Hepatocyte (in vitro differentiated cells): ENCODE results near the gene RIPK4. TPM values are rescaled to one million over a fixed set of nuclear protein-coding genes. Genes with fewer than 3 reads are reported as not detected.
A peak's percentile ranks its signal among the peaks of the same experiment; 100 is the strongest.

Source experiments
- DNase-seq: peaks from one replicate; pipeline ENCODE4 v3.0.0-alpha.2; 2016; ENCODE audit warnings: low spot score
- H2AFZ ChIP-seq: fragments of 200-600 bp; sonication (generic); 2 replicates; pipeline ENCODE4 v1.6.0; 2016; ENCODE audit warnings: antibody characterized with exemption, mild to moderate bottlenecking
- H3K27ac ChIP-seq: fragments of 200-600 bp; sonication (generic); 2 replicates; pipeline ENCODE4 v1.5.1; 2016; ENCODE audit warnings: mild to moderate bottlenecking
- H3K27me3 ChIP-seq: fragments of 200-600 bp; sonication (generic); 2 replicates; pipeline ENCODE4 v1.6.1; 2016
- H3K36me3 ChIP-seq: fragments of 200-600 bp; sonication (generic); replicated peaks from 2 replicates; pipeline ENCODE4 v1.5.1; 2016; ENCODE audit warnings: low read depth; ENCODE audit not compliant: insufficient read depth
- H3K4me1 ChIP-seq: fragments of 200-600 bp; sonication (generic); 2 replicates; pipeline ENCODE4 v1.5.1; 2016; ENCODE audit warnings: mild to moderate bottlenecking, moderate library complexity; ENCODE audit not compliant: insufficient read depth
- H3K4me2 ChIP-seq: fragments of 200-600 bp; sonication (generic); 2 replicates; pipeline ENCODE4 v1.6.0; 2016
- H3K4me3 ChIP-seq: fragments of 200-600 bp; sonication (generic); 2 replicates; pipeline ENCODE4 v1.5.1; 2016; ENCODE audit warnings: mild to moderate bottlenecking
- H3K79me2 ChIP-seq: fragments of 200-600 bp; sonication (generic); 2 replicates; pipeline ENCODE4 v1.6.0; 2017; ENCODE audit warnings: mild to moderate bottlenecking
- H3K9me2 ChIP-seq: fragments of 200-600 bp; sonication (generic); replicated peaks from 2 replicates; pipeline ENCODE4 v1.6.0; 2017; ENCODE audit warnings: mild to moderate bottlenecking; ENCODE audit not compliant: insufficient read depth
- H3K9me3 ChIP-seq: fragments of 200-600 bp; sonication (generic); 2 replicates; pipeline ENCODE4 v1.5.1; 2016; ENCODE audit warnings: low read depth, mild to moderate bottlenecking
- H4K20me1 ChIP-seq: fragments of 200-600 bp; sonication (generic); 2 replicates; pipeline ENCODE4 v1.6.0; 2016; ENCODE audit warnings: mild to moderate bottlenecking; ENCODE audit not compliant: insufficient read depth, poor library complexity, severe bottlenecking
- EZH2 ChIP-seq: fragments of 200-600 bp; sonication (generic); IDR thresholded peaks from 2 replicates; pipeline ENCODE4 v1.6.1; 2016; ENCODE audit warnings: antibody characterized with exemption, mild to moderate bottlenecking, borderline replicate concordance
- EZH2phosphoT487 ChIP-seq: fragments of 200-600 bp; sonication (generic); IDR thresholded peaks from one replicate; pipeline ENCODE4 v1.6.1; 2018; ENCODE audit warnings: antibody characterized with exemption, mild to moderate bottlenecking, low read depth, moderate library complexity; ENCODE audit not compliant: unreplicated experiment, severe bottlenecking
- WGBS: methylation state at CpG from one replicate; pipeline ENCODE4 v1.1.6; 2016; ENCODE audit warnings: low lambda C conversion rate; ENCODE audit errors: missing lambda C conversion rate; 5-methylcytosine and 5-hydroxymethylcytosine counted together
- polyA plus RNA-seq: library from polyadenylated mRNA; unstranded; fragments of >200 nt; fragmentation: Nextera tagmentation; extraction: Ambion mirVana; gene quantifications from 2 replicates; pipeline ENCODE4 v1.2.1, GENCODE V29; 2016
- total RNA-seq: library from RNA; depleted of rRNA; stranded (reverse); fragments of >200 nt; gene quantifications from 2 replicates; pipeline ENCODE4 v1.2.3, GENCODE V29; 2014
- TF ChIP-seq, protein P1 (sequence below): fragments of 200-600 bp; sonication (generic); IDR thresholded peaks from 2 replicates; pipeline ENCODE4 v1.5.1; 2016; ENCODE audit warnings: antibody characterized with exemption, mild to moderate bottlenecking; ENCODE audit not compliant: poor library complexity

The RIPK4 gene
- total and polyA plus RNA-seq, 2 experiments from 2014 or later, result 28.1 to 32.8 TPM

- DNase-seq, result peak; percentile 85
- H3K27ac ChIP-seq, result peak overlapping the region; percentile 88
- no peaks in the 10 kb centered on the region for H3K27me3 ChIP-seq
- WGBS, result 37% methylated on average over 18 of the region's 18 CpGs
- no peaks in the 10 kb centered on the region for H3K9me3 ChIP-seq
- peaks cover 29% of the 10 kb centered on the region for H3K4me1 ChIP-seq
- TF ChIP-seq EZH2 (no peak), EZH2phosphoT487 (no peak)
- TF ChIP-seq, protein P1, sequence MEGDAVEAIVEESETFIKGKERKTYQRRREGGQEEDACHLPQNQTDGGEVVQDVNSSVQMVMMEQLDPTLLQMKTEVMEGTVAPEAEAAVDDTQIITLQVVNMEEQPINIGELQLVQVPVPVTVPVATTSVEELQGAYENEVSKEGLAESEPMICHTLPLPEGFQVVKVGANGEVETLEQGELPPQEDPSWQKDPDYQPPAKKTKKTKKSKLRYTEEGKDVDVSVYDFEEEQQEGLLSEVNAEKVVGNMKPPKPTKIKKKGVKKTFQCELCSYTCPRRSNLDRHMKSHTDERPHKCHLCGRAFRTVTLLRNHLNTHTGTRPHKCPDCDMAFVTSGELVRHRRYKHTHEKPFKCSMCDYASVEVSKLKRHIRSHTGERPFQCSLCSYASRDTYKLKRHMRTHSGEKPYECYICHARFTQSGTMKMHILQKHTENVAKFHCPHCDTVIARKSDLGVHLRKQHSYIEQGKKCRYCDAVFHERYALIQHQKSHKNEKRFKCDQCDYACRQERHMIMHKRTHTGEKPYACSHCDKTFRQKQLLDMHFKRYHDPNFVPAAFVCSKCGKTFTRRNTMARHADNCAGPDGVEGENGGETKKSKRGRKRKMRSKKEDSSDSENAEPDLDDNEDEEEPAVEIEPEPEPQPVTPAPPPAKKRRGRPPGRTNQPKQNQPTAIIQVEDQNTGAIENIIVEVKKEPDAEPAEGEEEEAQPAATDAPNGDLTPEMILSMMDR, result no peak
- no peaks in the 10 kb centered on the region for H3K79me2 ChIP-seq
- no peaks in the 10 kb centered on the region for H3K36me3 ChIP-seq
- H3K4me3 ChIP-seq, result no peak overlapping the region
- no peak overlapping the region for H2AFZ ChIP-seq
- peak overlapping the region; percentile 52 for H3K4me2 ChIP-seq
- no peaks in the 10 kb centered on the region for H4K20me1 ChIP-seq
- H3K9me2 ChIP-seq, result no peaks in the 10 kb centered on the region
Observed at GRCh38 chr21:41783476-41784180, 16.8 kb upstream of the RIPK4 start.

- no peaks in the 10 kb centered on the region for H3K27me3 ChIP-seq
- whole genome bisulfite sequencing, result 88% methylated on average over 2 of the region's 2 CpGs
Observed at GRCh38 chr21:41781050-41781410, 14.2 kb upstream of the RIPK4 start.

GRCh38 chr21:41780337-41781049 is 13.6 kb upstream of the RIPK4 start:
- 84% methylated on average over 1 of the region's 1 CpG for WGBS
- Histone ChIP-seq H4K20me1 (no peaks in the 10 kb centered on the region), H3K27ac (no peak overlapping the region), H3K4me2 (no peak overlapping the region), H2AFZ (no peak overlapping the region), H3K9me2 (no peaks in the 10 kb centered on the region), H3K4me3 (no peak overlapping the region), H3K79me2 (no peaks in the 10 kb centered on the region), H3K36me3 (no peaks in the 10 kb centered on the region), H3K4me1 (peaks cover 27% of the 10 kb centered on the region), H3K27me3 (no peaks in the 10 kb centered on the region), H3K9me3 (no peaks in the 10 kb centered on the region)
- no peak for TF ChIP-seq EZH2
- TF ChIP-seq EZH2phosphoT487, result no peak
- TF ChIP-seq, protein P1, result no peak
- DNase-seq, result no peak

More at GRCh38 chr21:41781050-41781410, 14.2 kb upstream of the RIPK4 start:
- TF ChIP-seq EZH2phosphoT487, result no peak
- TF ChIP-seq, protein P1, result no peak
- no peak for TF ChIP-seq EZH2
- H3K9me2 ChIP-seq, result no peaks in the 10 kb centered on the region
- no peaks in the 10 kb centered on the region for H3K79me2 ChIP-seq
- no peaks in the 10 kb centered on the region for H4K20me1 ChIP-seq
- H3K4me2 ChIP-seq, result no peak overlapping the region
- H2AFZ ChIP-seq, result no peak overlapping the region
- DNase-seq, result no peak
- no peaks in the 10 kb centered on the region for H3K36me3 ChIP-seq
- no peaks in the 10 kb centered on the region for H3K9me3 ChIP-seq
- H3K27ac ChIP-seq, result no peak overlapping the region
- no peak overlapping the region for H3K4me3 ChIP-seq
- H3K4me1 ChIP-seq, result peaks cover 32% of the 10 kb centered on the region
